ENCODE results near the gene ZBP1.

DNA sequence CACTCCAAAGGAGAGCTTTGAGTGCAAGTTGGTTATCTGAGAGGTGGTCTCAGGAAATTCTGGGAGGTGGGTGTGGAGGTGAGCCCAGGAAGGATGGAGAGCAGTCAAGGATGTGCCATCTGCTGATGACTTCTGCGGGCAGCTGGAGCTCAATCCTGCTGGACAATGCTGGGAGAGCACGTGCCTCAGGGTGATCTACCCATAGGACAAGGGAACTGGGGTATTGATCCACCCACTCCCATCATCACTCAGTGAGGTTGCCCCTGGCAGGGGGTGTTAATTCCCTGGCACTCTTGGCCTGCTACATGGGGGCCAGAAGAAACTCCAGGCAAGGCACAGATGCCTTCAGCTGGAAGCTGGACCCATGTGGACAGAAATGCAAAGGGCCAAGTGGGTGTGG, 7.1 kb upstream of the ZBP1 start:
- no peak for TF ChIP-seq POLR2A (IDR thresholded peaks at IDR 0.05)
- TF ChIP-seq, protein P1, sequence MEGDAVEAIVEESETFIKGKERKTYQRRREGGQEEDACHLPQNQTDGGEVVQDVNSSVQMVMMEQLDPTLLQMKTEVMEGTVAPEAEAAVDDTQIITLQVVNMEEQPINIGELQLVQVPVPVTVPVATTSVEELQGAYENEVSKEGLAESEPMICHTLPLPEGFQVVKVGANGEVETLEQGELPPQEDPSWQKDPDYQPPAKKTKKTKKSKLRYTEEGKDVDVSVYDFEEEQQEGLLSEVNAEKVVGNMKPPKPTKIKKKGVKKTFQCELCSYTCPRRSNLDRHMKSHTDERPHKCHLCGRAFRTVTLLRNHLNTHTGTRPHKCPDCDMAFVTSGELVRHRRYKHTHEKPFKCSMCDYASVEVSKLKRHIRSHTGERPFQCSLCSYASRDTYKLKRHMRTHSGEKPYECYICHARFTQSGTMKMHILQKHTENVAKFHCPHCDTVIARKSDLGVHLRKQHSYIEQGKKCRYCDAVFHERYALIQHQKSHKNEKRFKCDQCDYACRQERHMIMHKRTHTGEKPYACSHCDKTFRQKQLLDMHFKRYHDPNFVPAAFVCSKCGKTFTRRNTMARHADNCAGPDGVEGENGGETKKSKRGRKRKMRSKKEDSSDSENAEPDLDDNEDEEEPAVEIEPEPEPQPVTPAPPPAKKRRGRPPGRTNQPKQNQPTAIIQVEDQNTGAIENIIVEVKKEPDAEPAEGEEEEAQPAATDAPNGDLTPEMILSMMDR (IDR thresholded peaks at IDR 0.05), result no peak
- TF ChIP-seq POLR2AphosphoS5 (IDR thresholded peaks at IDR 0.05), result no peak
